Measurements from ENCODE around the gene TSEN2.
A peak's percentile ranks its signal among the peaks of the same experiment; 100 is the strongest.

TSEN2 gene

DNA sequence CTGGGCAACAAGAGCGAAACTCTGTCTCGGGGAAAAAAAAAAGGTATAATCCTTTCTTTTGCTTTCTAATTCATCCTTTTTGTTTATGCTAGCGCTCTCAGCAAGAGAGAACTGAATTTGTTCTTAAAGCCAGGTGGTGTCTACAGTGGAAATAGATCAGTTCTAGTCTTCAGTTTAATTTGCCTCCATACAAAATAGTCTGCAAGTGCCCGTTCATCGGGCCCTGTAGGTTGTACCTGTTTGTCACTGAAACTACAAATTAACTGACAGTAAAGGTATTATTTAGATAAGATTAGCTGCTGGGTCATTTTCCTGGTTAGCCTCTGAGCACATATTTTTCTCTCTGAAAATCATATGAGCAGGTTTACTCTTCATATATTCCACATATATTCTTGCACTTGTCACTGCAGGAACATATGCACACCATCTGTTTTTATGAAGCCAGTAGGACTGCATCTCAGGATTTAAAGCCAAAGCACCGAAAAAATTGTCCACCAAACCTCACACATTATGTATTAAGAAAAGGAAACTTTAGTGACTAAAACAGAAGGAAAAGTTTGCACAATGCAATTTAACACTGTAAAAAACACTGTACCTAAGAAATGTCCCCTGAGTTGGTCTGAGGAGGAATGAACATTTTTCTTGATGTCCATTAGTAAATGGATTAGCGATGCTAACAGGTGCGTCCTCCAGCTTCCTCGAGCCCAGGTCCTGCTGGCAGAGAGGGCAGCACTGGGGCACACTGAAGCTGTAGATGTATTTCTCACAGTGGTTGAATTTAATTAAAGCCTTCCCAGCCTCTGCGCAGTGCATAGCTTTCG lies 60.6 kb downstream of the TSEN2 start:
- TF ChIP-seq RAD21 (IDR thresholded peaks at IDR 0.05; ENCODE audit: low read depth) (no peak), TAF1 (IDR thresholded peaks at IDR 0.05; ENCODE audit: low read depth) (0 out of 2 replicates have a peak, but pooled peaks have one; percentile 29)

DNA sequence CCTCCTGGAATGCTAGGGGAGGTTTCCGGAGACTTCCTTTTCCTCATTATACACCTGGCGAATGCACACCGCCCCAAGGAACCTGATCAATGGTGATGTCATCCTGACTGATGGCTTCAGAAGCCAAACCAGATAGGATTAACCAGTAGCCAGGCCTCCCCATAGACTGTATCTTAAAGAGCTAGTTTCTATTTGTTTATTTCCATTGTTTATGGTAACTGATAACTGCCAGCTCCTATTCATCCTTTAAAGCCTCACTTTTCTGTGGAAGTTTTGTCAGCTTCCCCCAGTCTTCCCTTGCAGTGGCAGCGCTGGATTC lies 61.2 kb downstream of the TSEN2 start, which contains the start of gene MKRN2OS:
TSS of gene MKRN2OS (minus strand) at position 27 of the 319 bp plus-strand sequence. CDS start 35 bp downstream, outside the sequence.
- TF ChIP-seq CREB1 (IDR thresholded peaks at IDR 0.05; ENCODE audit: low read depth) (peak; percentile 58), TEAD4 (IDR thresholded peaks at IDR 0.05) (peak; percentile 63; the same call in 1 of the 2 replicates), EP300 (IDR thresholded peaks at IDR 0.05; ENCODE audit: borderline replicate concordance) (no peak)

DNA sequence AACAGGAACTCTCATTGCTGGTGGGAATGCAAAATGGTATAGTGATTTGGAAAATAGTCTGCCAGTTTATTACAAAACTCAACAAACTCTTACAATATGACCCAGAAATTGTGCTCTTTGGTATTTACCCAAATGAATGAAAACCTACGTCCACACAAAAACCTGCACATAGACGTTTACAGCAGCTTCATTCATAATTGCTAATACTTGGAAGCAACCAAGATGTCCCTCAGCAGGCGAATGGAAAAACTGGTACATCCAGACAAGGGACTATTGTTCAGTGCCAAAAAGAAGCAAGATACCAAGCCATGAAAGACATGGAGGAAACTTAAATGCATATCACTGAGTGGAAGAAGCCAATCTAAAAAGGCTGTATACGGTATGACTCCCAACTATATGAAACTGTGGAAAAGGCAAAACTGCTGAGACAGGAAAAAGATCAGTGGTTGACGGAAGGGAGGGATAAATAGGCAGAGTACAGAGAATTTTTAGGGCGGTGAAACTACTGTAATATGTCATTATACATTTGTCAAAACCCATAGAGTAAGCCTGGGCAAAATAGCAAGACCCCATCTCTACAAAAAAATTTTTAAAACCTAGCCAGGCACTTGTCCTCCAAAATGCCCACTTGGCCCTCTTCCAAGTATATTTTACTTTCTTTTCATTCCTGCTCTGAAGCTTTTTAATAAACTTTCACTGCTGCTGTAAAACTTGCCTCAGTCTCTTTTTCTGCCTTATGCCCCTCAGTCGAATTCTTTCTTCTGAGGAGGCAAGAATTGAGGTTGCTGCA lies 65.9 kb downstream of the TSEN2 start:
- TF ChIP-seq TEAD4 (IDR thresholded peaks at IDR 0.05) (no peak), ZBTB7A (IDR thresholded peaks at IDR 0.05; ENCODE audit: low read depth) (no peak), NFIC (IDR thresholded peaks at IDR 0.05) (no peak), YY1 (IDR thresholded peaks at IDR 0.05; ENCODE audit: low read depth) (no peak), TAF1 (IDR thresholded peaks at IDR 0.05; ENCODE audit: low read depth) (no peak), EP300 (IDR thresholded peaks at IDR 0.05; ENCODE audit: borderline replicate concordance) (no peak), FOXM1 (IDR thresholded peaks at IDR 0.05; ENCODE audit: borderline replicate concordance, low read depth) (no peak), RAD21 (IDR thresholded peaks at IDR 0.05; ENCODE audit: low read depth) (no peak), TCF12 (IDR thresholded peaks at IDR 0.05; ENCODE audit: low read depth) (no peak), CEBPB (IDR thresholded peaks at IDR 0.05) (no peak), CREB1 (IDR thresholded peaks at IDR 0.05; ENCODE audit: low read depth) (no peak), EGR1 (IDR thresholded peaks at IDR 0.05) (no peak)
- TF ChIP-seq, protein P1, sequence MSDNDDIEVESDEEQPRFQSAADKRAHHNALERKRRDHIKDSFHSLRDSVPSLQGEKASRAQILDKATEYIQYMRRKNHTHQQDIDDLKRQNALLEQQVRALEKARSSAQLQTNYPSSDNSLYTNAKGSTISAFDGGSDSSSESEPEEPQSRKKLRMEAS (IDR thresholded peaks at IDR 0.05) = no peak
- TF ChIP-seq, protein P2, sequence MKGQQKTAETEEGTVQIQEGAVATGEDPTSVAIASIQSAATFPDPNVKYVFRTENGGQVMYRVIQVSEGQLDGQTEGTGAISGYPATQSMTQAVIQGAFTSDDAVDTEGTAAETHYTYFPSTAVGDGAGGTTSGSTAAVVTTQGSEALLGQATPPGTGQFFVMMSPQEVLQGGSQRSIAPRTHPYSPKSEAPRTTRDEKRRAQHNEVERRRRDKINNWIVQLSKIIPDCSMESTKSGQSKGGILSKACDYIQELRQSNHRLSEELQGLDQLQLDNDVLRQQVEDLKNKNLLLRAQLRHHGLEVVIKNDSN (IDR thresholded peaks at IDR 0.05) = no peak
- TF ChIP-seq, protein P3, sequence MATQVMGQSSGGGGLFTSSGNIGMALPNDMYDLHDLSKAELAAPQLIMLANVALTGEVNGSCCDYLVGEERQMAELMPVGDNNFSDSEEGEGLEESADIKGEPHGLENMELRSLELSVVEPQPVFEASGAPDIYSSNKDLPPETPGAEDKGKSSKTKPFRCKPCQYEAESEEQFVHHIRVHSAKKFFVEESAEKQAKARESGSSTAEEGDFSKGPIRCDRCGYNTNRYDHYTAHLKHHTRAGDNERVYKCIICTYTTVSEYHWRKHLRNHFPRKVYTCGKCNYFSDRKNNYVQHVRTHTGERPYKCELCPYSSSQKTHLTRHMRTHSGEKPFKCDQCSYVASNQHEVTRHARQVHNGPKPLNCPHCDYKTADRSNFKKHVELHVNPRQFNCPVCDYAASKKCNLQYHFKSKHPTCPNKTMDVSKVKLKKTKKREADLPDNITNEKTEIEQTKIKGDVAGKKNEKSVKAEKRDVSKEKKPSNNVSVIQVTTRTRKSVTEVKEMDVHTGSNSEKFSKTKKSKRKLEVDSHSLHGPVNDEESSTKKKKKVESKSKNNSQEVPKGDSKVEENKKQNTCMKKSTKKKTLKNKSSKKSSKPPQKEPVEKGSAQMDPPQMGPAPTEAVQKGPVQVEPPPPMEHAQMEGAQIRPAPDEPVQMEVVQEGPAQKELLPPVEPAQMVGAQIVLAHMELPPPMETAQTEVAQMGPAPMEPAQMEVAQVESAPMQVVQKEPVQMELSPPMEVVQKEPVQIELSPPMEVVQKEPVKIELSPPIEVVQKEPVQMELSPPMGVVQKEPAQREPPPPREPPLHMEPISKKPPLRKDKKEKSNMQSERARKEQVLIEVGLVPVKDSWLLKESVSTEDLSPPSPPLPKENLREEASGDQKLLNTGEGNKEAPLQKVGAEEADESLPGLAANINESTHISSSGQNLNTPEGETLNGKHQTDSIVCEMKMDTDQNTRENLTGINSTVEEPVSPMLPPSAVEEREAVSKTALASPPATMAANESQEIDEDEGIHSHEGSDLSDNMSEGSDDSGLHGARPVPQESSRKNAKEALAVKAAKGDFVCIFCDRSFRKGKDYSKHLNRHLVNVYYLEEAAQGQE (IDR thresholded peaks at IDR 0.05; ENCODE audit: low read depth) = no peak

DNA sequence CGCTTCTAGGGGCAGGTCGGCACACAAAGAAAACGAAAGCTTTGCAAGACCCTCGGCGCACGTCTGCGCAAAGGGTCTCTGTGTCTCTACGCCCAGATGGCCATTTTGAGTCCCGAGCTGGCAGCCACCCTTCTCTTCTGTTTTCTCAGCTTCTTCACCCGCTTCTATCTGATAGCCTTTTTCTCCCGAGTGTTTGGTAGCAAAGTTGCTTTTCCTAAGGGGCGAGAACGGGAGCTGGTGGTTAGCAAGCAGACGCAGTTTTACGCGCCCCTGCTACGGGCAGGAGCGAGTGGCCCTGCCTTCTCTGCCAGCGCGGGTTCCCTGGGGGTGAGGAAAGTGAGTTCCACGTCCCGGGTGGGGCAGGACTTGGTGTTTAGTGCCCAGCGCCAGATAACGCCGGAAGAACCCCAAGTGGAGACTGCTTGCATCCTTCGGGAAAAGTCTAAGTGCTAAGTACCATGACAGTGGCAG lies 69.7 kb downstream of the TSEN2 start:
- TF ChIP-seq EP300 (IDR thresholded peaks at IDR 0.05; ENCODE audit: borderline replicate concordance) (no peak), NFIC (IDR thresholded peaks at IDR 0.05) (no peak), TCF12 (IDR thresholded peaks at IDR 0.05; ENCODE audit: low read depth) (no peak), EGR1 (IDR thresholded peaks at IDR 0.05) (no peak), TAF1 (IDR thresholded peaks at IDR 0.05; ENCODE audit: low read depth) (no peak), CREB1 (IDR thresholded peaks at IDR 0.05; ENCODE audit: low read depth) (no peak), FOXM1 (IDR thresholded peaks at IDR 0.05; ENCODE audit: borderline replicate concordance, low read depth) (no peak), YY1 (IDR thresholded peaks at IDR 0.05; ENCODE audit: low read depth) (no peak), ZBTB7A (IDR thresholded peaks at IDR 0.05; ENCODE audit: low read depth) (no peak), RAD21 (IDR thresholded peaks at IDR 0.05; ENCODE audit: low read depth) (no peak), TEAD4 (IDR thresholded peaks at IDR 0.05) (no peak), CEBPB (IDR thresholded peaks at IDR 0.05) (no peak)
- TF ChIP-seq, protein P2 (IDR thresholded peaks at IDR 0.05) = no peak
- TF ChIP-seq, protein P3 (IDR thresholded peaks at IDR 0.05; ENCODE audit: low read depth) = no peak
- TF ChIP-seq, protein P1 (IDR thresholded peaks at IDR 0.05) = no peak

DNA sequence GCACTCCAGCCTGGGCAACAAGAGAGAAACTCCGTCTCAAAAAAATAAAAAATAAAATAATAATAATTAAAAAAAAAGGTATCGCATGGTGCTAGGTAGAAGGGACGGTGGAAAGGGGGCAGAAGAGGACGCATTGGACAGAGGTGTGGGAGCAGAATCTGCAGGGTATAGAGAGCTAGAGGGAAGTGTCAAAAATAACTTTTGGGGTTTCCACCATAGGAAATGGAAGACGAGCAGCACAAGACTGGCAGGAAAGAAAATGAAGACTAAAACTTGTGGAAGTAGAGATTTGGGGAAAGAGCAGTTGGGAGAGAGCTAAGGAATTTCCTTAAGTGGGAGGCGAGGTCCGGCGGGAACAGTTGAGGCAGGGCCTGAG lies 72.0 kb downstream of the TSEN2 start:
- TF ChIP-seq CEBPB (IDR thresholded peaks at IDR 0.05) = no peak
- TF ChIP-seq TCF12 (IDR thresholded peaks at IDR 0.05; ENCODE audit: low read depth) = no peak
- no peak for TF ChIP-seq FOXM1 (IDR thresholded peaks at IDR 0.05; ENCODE audit: borderline replicate concordance, low read depth)
- no peak for TF ChIP-seq NFIC (IDR thresholded peaks at IDR 0.05)
- TF ChIP-seq, protein P2 (IDR thresholded peaks at IDR 0.05) = no peak
- no peak for TF ChIP-seq TEAD4 (IDR thresholded peaks at IDR 0.05)
- TF ChIP-seq EP300 (IDR thresholded peaks at IDR 0.05; ENCODE audit: borderline replicate concordance) = no peak
- TF ChIP-seq YY1 (IDR thresholded peaks at IDR 0.05; ENCODE audit: low read depth) = no peak
- TF ChIP-seq CREB1 (IDR thresholded peaks at IDR 0.05; ENCODE audit: low read depth) = no peak

All from Ishikawa (cell line).